SK-N-SH (cell line): ENCODE measurements around the gene MYO18A. TPM values are rescaled to one million over a fixed set of nuclear protein-coding genes. Genes with fewer than 3 reads are reported as not detected.

ENCODE experiments used
- CTCF ChIA-PET: fragments of 300-600, 350-600 bp; formaldehyde crosslinking; extraction: SDS; loops from one replicate; lab custom pipeline; 2021; lab: Yijun Ruan, JAX
- POLR2A ChIA-PET: fragments of 350-600 bp; sonication (Branson Sonifier 250); formaldehyde crosslinking; extraction: SDS; loops from one replicate; lab custom pipeline; 2020; ENCODE audit warnings: antibody characterized with exemption, inconsistent platforms; lab: Yijun Ruan, JAX
- DNase-seq: peaks from one replicate; pipeline ENCODE4 v3.0.0; 2012
- H2AFZ ChIP-seq: fragments of 200-600 bp; sonication (generic); 2 replicates; pipeline ENCODE4 v1.8.1; 2016; ENCODE audit warnings: antibody characterized with exemption, mild to moderate bottlenecking, low read depth
- H3F3A ChIP-seq: fragments of 200-600 bp; sonication (generic); replicated peaks from 2 replicates; pipeline ENCODE3; 2016; ENCODE audit warnings: antibody characterized with exemption, mild to moderate bottlenecking; ENCODE audit not compliant: insufficient read depth
- H3K27ac ChIP-seq, 2 experiments: fragments of 200-500 bp in 1 of 2; fragments of 200-600 bp in 1 of 2; sonication (Bioruptor generic) in 1 of 2; sonication (generic), shearing (Covaris generic) in 1 of 2; 2 replicates each; pipeline versions ENCODE4 v1.5.1 to v1.6.1; 2014 to 2016; ENCODE audit warnings: low read depth in 2 of 2, inconsistent platforms in 1 of 2, low read length in 1 of 2, mild to moderate bottlenecking in 1 of 2, mixed read lengths in 1 of 2
- H3K27me3 ChIP-seq: fragments of 200-600 bp; sonication (generic), shearing (Covaris generic); 2 replicates; pipeline ENCODE4 v1.6.1; 2016; ENCODE audit warnings: mixed run types; ENCODE audit not compliant: insufficient read depth
- H3K36me3 ChIP-seq, 2 experiments: fragments of 200-500 bp in 1 of 2; fragments of 200-600 bp in 1 of 2; sonication (Bioruptor generic) in 1 of 2; sonication (generic) in 1 of 2; replicated peaks in 1 of 2; 2 replicates each; pipeline versions ENCODE3 to v1.5.1; 2014 to 2016; ENCODE audit warnings: low read length in 1 of 2, mild to moderate bottlenecking in 1 of 2; ENCODE audit not compliant: insufficient read depth in 2 of 2, control insufficient read depth in 1 of 2
- H3K4me1 ChIP-seq, 2 experiments: fragments of 200-500 bp in 1 of 2; fragments of 200-600 bp in 1 of 2; sonication (Bioruptor generic) in 1 of 2; sonication (generic), shearing (Covaris generic) in 1 of 2; 2 replicates each; pipeline versions ENCODE4 v1.5.1 to v1.6.1; 2014 to 2016; ENCODE audit warnings: low read depth in 1 of 2, low read length in 1 of 2, mixed run types in 1 of 2; ENCODE audit not compliant: insufficient read depth in 2 of 2, control insufficient read depth in 1 of 2
- H3K4me2 ChIP-seq: fragments of 200-600 bp; sonication (generic), shearing (Covaris generic); 2 replicates; pipeline ENCODE4 v1.6.1; 2017; ENCODE audit warnings: mixed run types
- H3K4me3 ChIP-seq, 2 experiments: fragments of 200-500 bp in 1 of 2; fragments of 200-600 bp in 1 of 2; sonication (Bioruptor generic) in 1 of 2; sonication (generic), shearing (Covaris generic) in 1 of 2; 2 replicates each; pipeline versions ENCODE4 v1.5.1 to v1.8.1; 2014 to 2016; ENCODE audit warnings: low read depth in 2 of 2, inconsistent platforms in 1 of 2, low read length in 1 of 2, mild to moderate bottlenecking in 1 of 2, mixed read lengths in 1 of 2, moderate library complexity in 1 of 2
- H3K79me2 ChIP-seq: fragments of 200-600 bp; sonication (generic); 2 replicates; pipeline ENCODE4 v1.8.1; 2017; ENCODE audit warnings: mild to moderate bottlenecking; ENCODE audit not compliant: insufficient read depth
- H3K9ac ChIP-seq: fragments of 200-600 bp; sonication (generic); 2 replicates; pipeline ENCODE4 v1.6.1; 2017; ENCODE audit warnings: mixed run types
- H3K9me2 ChIP-seq: fragments of 200-600 bp; sonication (generic); 2 replicates; pipeline ENCODE4 v1.6.1; 2017; ENCODE audit warnings: mixed run types
- H3K9me3 ChIP-seq: fragments of 200-600 bp; sonication (generic); 2 replicates; pipeline ENCODE4 v1.6.1; 2017; ENCODE audit warnings: mixed run types, mild to moderate bottlenecking, moderate library complexity
- H4K20me1 ChIP-seq: fragments of 200-600 bp; sonication (generic); 2 replicates; pipeline ENCODE4 v1.6.1; 2017; ENCODE audit warnings: mild to moderate bottlenecking, mixed run types; ENCODE audit not compliant: insufficient read depth
- CHD2 ChIP-seq: fragments of 150-350 bp; IDR thresholded peaks from 2 replicates; pipeline ENCODE4 v1.6.1; 2018; ENCODE audit warnings: low read length; ENCODE audit not compliant: partially characterized antibody
- ELF1 ChIP-seq: IDR thresholded peaks from 2 replicates; pipeline ENCODE4 v1.4.0; 2012
- EZH2phosphoT487 ChIP-seq: fragments of 200-600 bp; sonication (generic); IDR thresholded peaks from 2 replicates; pipeline ENCODE4 v1.6.1; 2017; ENCODE audit warnings: low read depth, mixed run types, mild to moderate bottlenecking, antibody characterized with exemption, moderate library complexity, borderline replicate concordance
- GABPA ChIP-seq: IDR thresholded peaks from 2 replicates; pipeline ENCODE4 v1.4.0; 2012; ENCODE audit warnings: low read depth, mild to moderate bottlenecking
- GATA2 ChIP-seq: sonication (generic); formaldehyde crosslinking; IDR thresholded peaks from 2 replicates; pipeline ENCODE4 v1.5.0; 2020; ENCODE audit warnings: mild to moderate bottlenecking, missing genetic modification reagents
- MEF2A ChIP-seq: IDR thresholded peaks from 2 replicates; pipeline ENCODE4 v1.4.0; 2012; ENCODE audit warnings: low read depth, borderline replicate concordance
- NFIC ChIP-seq: IDR thresholded peaks from 2 replicates; pipeline ENCODE4 v1.4.0; 2012; ENCODE audit warnings: borderline replicate concordance
- RCOR1 ChIP-seq: fragments of 150-350 bp; IDR thresholded peaks from 2 replicates; pipeline ENCODE4 v1.6.1; 2017; ENCODE audit warnings: antibody characterized with exemption, low read length
- RFX5 ChIP-seq: IDR thresholded peaks from 2 replicates; pipeline ENCODE4 v1.6.1; 2012; ENCODE audit warnings: mild to moderate bottlenecking, improper control_type of control experiment, low read length
- RXRA ChIP-seq: IDR thresholded peaks from 2 replicates; pipeline ENCODE4 v1.4.0; 2012; ENCODE audit warnings: low read depth, mild to moderate bottlenecking, borderline replicate concordance
- SMC3 ChIP-seq: IDR thresholded peaks from 2 replicates; pipeline ENCODE4 v1.6.1; 2012; ENCODE audit warnings: low read depth, low read length, improper control_type of control experiment
- TAF1 ChIP-seq: IDR thresholded peaks from 2 replicates; pipeline ENCODE4 v1.6.1; 2012; ENCODE audit warnings: low read depth, mild to moderate bottlenecking, low read length, moderate library complexity, borderline replicate concordance
- YY1 ChIP-seq: IDR thresholded peaks from 2 replicates; pipeline ENCODE4 v1.4.0; 2012; ENCODE audit warnings: low read depth, mild to moderate bottlenecking
- WGBS: methylation state at CpG from one replicate; pipeline ENCODE4 v1.1.6; 2017; ENCODE audit warnings: low lambda C conversion rate; 5-methylcytosine and 5-hydroxymethylcytosine counted together
- polyA plus RNA-seq, 3 experiments: library from polyadenylated mRNA; depleted of rRNA; stranded (reverse); fragments of >200 nt; gene quantifications; 2 replicates each; pipeline ENCODE4 v1.2.3, GENCODE V29; 2012
- TF ChIP-seq, protein P1 (sequence below): IDR thresholded peaks from 2 replicates; pipeline ENCODE4; 2012
- TF ChIP-seq, protein P2 (sequence below): fragments of 200-600 bp; sonication (generic); IDR thresholded peaks from 2 replicates; pipeline ENCODE4 v1.6.1; 2017; ENCODE audit warnings: antibody characterized with exemption, mild to moderate bottlenecking, moderate library complexity
- TF ChIP-seq, protein P3 (sequence below): fragments of 150-350 bp; IDR thresholded peaks from 2 replicates; pipeline ENCODE4 v1.6.1; 2016; ENCODE audit warnings: mild to moderate bottlenecking, low read depth, low read length
- TF ChIP-seq, protein P4 (sequence below): IDR thresholded peaks from 2 replicates; pipeline ENCODE4 v1.6.1; 2012; ENCODE audit warnings: mild to moderate bottlenecking, low read depth, low read length, moderate library complexity

MYO18A gene
- polyA plus RNA-seq, 1 of the 3 experiments (the other 2 are of a cell fraction), result 6.6 TPM

DNA sequence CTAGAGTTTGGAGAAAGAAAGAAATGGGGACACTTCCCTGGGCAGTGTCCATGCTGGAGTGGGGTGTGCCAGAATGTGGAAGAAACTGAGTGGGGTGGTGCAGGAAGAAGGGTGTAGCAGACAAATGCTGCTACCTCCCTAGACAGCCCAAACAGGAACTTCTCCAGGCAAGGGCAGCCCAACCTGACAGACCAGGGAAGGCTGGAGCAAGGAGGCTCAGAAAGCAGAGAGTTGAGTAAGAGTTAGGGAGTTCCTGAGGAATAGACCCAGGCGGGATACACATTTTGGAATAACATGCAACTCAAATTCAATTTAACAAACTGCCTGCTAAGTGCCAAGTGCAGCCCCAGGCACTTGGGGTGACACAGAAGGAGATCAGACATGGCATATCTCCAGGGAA, 1.0 kb upstream of the MYO18A start:
- H2AFZ ChIP-seq, result peak overlapping the region; percentile 97; the same call in 1 of the 2 replicates
- TF ChIP-seq NFIC (no peak), RFX5 (no peak), YY1 (no peak), ELF1 (no peak), EZH2phosphoT487 (no peak), CHD2 (no peak)
- TF ChIP-seq, protein P1, sequence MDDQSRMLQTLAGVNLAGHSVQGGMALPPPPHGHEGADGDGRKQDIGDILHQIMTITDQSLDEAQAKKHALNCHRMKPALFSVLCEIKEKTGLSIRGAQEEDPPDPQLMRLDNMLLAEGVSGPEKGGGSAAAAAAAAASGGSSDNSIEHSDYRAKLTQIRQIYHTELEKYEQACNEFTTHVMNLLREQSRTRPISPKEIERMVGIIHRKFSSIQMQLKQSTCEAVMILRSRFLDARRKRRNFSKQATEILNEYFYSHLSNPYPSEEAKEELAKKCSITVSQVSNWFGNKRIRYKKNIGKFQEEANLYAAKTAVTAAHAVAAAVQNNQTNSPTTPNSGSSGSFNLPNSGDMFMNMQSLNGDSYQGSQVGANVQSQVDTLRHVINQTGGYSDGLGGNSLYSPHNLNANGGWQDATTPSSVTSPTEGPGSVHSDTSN, result no peak
- TF ChIP-seq, protein P2, sequence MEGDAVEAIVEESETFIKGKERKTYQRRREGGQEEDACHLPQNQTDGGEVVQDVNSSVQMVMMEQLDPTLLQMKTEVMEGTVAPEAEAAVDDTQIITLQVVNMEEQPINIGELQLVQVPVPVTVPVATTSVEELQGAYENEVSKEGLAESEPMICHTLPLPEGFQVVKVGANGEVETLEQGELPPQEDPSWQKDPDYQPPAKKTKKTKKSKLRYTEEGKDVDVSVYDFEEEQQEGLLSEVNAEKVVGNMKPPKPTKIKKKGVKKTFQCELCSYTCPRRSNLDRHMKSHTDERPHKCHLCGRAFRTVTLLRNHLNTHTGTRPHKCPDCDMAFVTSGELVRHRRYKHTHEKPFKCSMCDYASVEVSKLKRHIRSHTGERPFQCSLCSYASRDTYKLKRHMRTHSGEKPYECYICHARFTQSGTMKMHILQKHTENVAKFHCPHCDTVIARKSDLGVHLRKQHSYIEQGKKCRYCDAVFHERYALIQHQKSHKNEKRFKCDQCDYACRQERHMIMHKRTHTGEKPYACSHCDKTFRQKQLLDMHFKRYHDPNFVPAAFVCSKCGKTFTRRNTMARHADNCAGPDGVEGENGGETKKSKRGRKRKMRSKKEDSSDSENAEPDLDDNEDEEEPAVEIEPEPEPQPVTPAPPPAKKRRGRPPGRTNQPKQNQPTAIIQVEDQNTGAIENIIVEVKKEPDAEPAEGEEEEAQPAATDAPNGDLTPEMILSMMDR, result no peak
- TF ChIP-seq, all 33 proteins: peak for 0
- Histone ChIP-seq H3K27me3 (no peaks in the 10 kb centered on the region), H3K36me3 (no peaks in the 10 kb centered on the region), H3K4me3 (no peak overlapping the region), H3K4me1 (peaks cover 14 to 36% of the 10 kb centered on the region in 2 experiments; a peak in 1 of 4 replicates), H3F3A (no peaks in the 10 kb centered on the region), H4K20me1 (no peaks in the 10 kb centered on the region), H3K4me2 (no peak overlapping the region), H3K27ac (no peak overlapping the region), H3K9me2 (no peaks in the 10 kb centered on the region), H3K79me2 (peaks cover 19% of the 10 kb centered on the region; the same call in 1 of the 2 replicates), H3K9me3 (no peaks in the 10 kb centered on the region), H3K9ac (no peak overlapping the region)
- CTCF ChIA-PET, result interaction anchor here (1.4 to 13.9 kb wide), 16 partner anchors 10 to 228 kb away, joined by 3 to 276 read pairs (median 12); no protein-coding TSS in a partner anchor
- no peak for DNase-seq
- POLR2A ChIA-PET, result interaction anchor here (0.6 to 2.3 kb wide), 3 partner anchors 33 to 767 kb away, joined by 3 to 15 read pairs (median 3); no protein-coding TSS in a partner anchor
- WGBS, result 88% methylated on average over 1 of the region's 1 CpG

DNA sequence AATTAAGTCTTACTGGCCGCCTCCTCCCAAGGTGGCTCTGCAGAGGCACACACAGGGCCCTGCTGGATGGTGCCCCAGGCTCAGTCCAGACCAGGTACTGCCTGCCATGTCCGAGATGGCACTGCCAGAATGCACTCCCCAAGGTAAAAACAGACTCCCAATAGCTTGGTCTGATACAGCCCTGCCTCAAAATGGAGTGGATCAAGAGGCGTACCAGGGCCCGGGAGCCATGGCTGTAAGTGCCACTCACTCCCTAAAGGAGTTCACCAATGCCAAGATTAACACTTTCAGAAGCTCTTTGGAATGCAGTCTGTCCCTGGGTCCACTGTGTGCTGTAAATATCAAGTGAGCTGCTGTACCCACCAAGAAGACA, 576 bp upstream of the MYO18A start:
- no peaks in the 10 kb centered on the region for H3K36me3 ChIP-seq
- no peaks in the 10 kb centered on the region for H4K20me1 ChIP-seq
- H3K4me2 ChIP-seq, result peak overlapping the region; percentile 81
- peaks cover 19% of the 10 kb centered on the region; the same call in 1 of the 2 replicates for H3K79me2 ChIP-seq
- H3K27me3 ChIP-seq, result no peaks in the 10 kb centered on the region
- CTCF ChIA-PET, result interaction anchor here (1.0 to 13.9 kb wide), 19 partner anchors 10 to 228 kb away, joined by 3 to 276 read pairs (median 10); no protein-coding TSS in a partner anchor
- H3K27ac ChIP-seq, result peak overlapping the region; percentile 51 to 80
- H3K4me3 ChIP-seq, result peak overlapping the region; percentile 59 to 64
- no peaks in the 10 kb centered on the region for H3K9me3 ChIP-seq
- H2AFZ ChIP-seq, result peak overlapping the region; percentile 97
- WGBS, result 0% methylated on average over 1 of the region's 4 CpGs
- TF ChIP-seq YY1 (no peak), RCOR1 (no peak), RXRA (no peak), TAF1 (no peak), GABPA (no peak), MEF2A (no peak), GATA2 (CRISPR knock-in tag) (no peak), SMC3 (no peak)
- TF ChIP-seq, protein P3, sequence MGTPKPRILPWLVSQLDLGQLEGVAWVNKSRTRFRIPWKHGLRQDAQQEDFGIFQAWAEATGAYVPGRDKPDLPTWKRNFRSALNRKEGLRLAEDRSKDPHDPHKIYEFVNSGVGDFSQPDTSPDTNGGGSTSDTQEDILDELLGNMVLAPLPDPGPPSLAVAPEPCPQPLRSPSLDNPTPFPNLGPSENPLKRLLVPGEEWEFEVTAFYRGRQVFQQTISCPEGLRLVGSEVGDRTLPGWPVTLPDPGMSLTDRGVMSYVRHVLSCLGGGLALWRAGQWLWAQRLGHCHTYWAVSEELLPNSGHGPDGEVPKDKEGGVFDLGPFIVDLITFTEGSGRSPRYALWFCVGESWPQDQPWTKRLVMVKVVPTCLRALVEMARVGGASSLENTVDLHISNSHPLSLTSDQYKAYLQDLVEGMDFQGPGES, result no peak
- TF ChIP-seq, protein P4, sequence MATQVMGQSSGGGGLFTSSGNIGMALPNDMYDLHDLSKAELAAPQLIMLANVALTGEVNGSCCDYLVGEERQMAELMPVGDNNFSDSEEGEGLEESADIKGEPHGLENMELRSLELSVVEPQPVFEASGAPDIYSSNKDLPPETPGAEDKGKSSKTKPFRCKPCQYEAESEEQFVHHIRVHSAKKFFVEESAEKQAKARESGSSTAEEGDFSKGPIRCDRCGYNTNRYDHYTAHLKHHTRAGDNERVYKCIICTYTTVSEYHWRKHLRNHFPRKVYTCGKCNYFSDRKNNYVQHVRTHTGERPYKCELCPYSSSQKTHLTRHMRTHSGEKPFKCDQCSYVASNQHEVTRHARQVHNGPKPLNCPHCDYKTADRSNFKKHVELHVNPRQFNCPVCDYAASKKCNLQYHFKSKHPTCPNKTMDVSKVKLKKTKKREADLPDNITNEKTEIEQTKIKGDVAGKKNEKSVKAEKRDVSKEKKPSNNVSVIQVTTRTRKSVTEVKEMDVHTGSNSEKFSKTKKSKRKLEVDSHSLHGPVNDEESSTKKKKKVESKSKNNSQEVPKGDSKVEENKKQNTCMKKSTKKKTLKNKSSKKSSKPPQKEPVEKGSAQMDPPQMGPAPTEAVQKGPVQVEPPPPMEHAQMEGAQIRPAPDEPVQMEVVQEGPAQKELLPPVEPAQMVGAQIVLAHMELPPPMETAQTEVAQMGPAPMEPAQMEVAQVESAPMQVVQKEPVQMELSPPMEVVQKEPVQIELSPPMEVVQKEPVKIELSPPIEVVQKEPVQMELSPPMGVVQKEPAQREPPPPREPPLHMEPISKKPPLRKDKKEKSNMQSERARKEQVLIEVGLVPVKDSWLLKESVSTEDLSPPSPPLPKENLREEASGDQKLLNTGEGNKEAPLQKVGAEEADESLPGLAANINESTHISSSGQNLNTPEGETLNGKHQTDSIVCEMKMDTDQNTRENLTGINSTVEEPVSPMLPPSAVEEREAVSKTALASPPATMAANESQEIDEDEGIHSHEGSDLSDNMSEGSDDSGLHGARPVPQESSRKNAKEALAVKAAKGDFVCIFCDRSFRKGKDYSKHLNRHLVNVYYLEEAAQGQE, result no peak
- no peak for DNase-seq
- H3K9me2 ChIP-seq, result no peaks in the 10 kb centered on the region
- H3K9ac ChIP-seq, result peak overlapping the region; percentile 63; the same call in 1 of the 2 replicates
- peaks cover 17 to 36% of the 10 kb centered on the region in 2 experiments; a peak in 1 of 4 replicates for H3K4me1 ChIP-seq
- H3F3A ChIP-seq, result no peaks in the 10 kb centered on the region
- POLR2A ChIA-PET, result interaction anchor here (0.6 to 2.3 kb wide), 7 partner anchors 12 to 767 kb away, joined by 3 to 15 read pairs (median 3); no protein-coding TSS in a partner anchor
